HepG2 (cell line): ENCODE measurements around the gene CCS. TPM values are rescaled to one million over a fixed set of nuclear protein-coding genes. Genes with fewer than 3 reads are reported as not detected.

ENCODE experiments used
- ATAC-seq: fragments of 200-7000 bp; cut with Tn5 transposase; 3 replicates; pipeline ENCODE4 v1.9.1; 2020; ENCODE audit warnings: mild to moderate bottlenecking, moderate library complexity
- BruUV-seq: library from RNA; stranded (reverse); fragments of 400-500 nt; replicated peaks from 2 replicates; lab custom pipeline; 2021; lab: Mats Ljungman, UMichigan
- CTCF ChIA-PET: fragments of 300-600 bp; formaldehyde crosslinking; extraction: SDS; loops from one replicate; lab custom pipeline; 2021; ENCODE audit warnings: low total read pairs, inconsistent platforms, low intra/inter-chr PET ratio; lab: Yijun Ruan, JAX
- POLR2A ChIA-PET: fragments of 350-600 bp; sonication (Branson Sonifier 250); formaldehyde crosslinking; loops from one replicate; lab custom pipeline; 2020; ENCODE audit warnings: antibody characterized with exemption, inconsistent platforms; lab: Yijun Ruan, JAX
- DNase-seq: peaks from one replicate; pipeline ENCODE4 v3.0.0-alpha.2; 2015; ENCODE audit warnings: low spot score
- FAIRE-seq: peaks from 3 replicates; lab custom pipeline; 2011; peaks lifted over from hg19 to GRCh38; lab: Jason Lieb, UNC
- H2AFZ ChIP-seq: one replicate; pipeline ENCODE4 v1.6.1; 2011; ENCODE audit warnings: low read length, inconsistent platforms
- H3K27ac ChIP-seq: fragments of 300-600 bp; 3 replicates; pipeline ENCODE4 v1.8.0; 2011; ENCODE audit warnings: mixed run types, mild to moderate bottlenecking, mixed read lengths, low read length, inconsistent platforms; ENCODE audit not compliant: insufficient read depth; ENCODE audit errors: extremely low read length
- H3K27me3 ChIP-seq, 2 experiments: fragments of 200-600 bp in 1 of 2; 2 replicates in 1 of 2; 3 replicates in 1 of 2; pipeline versions ENCODE4 v1.6.0 to v1.8.0; 2011; ENCODE audit warnings: low read length in 2 of 2, mild to moderate bottlenecking in 2 of 2, moderate library complexity in 2 of 2, inconsistent platforms in 1 of 2; ENCODE audit not compliant: insufficient read depth in 2 of 2, control insufficient read depth in 1 of 2
- H3K36me3 ChIP-seq, 2 experiments: fragments of 200-600 bp in 1 of 2; replicated peaks in 1 of 2; 2 replicates in 1 of 2; 3 replicates in 1 of 2; pipeline versions ENCODE4 v1.5.1 to v1.8.0; 2011; ENCODE audit warnings: low read length in 2 of 2, inconsistent platforms in 1 of 2; ENCODE audit not compliant: insufficient read depth in 2 of 2, control insufficient read depth in 1 of 2
- H3K4me1 ChIP-seq: 2 replicates; pipeline ENCODE4 v1.5.1; 2012; ENCODE audit warnings: low read length, inconsistent platforms; ENCODE audit not compliant: insufficient read depth
- H3K4me2 ChIP-seq: 2 replicates; pipeline ENCODE4 v1.6.0; 2011; ENCODE audit warnings: low read depth, low read length, inconsistent platforms
- H3K4me3 ChIP-seq, 3 experiments: fragments of 200-600 bp in 1 of 3; sonication (generic), shearing (Covaris generic) in 1 of 3; replicated peaks in 1 of 3; 2 replicates each; pipeline ENCODE4 v1.5.1; 2011 to 2016; ENCODE audit warnings: low read length in 3 of 3, inconsistent platforms in 2 of 3, low read depth in 2 of 3, mild to moderate bottlenecking in 2 of 3, control low read depth in 1 of 3, mixed read lengths in 1 of 3; ENCODE audit not compliant: insufficient read depth in 1 of 3
- H3K79me2 ChIP-seq: one replicate; pipeline ENCODE4 v1.6.1; 2011; ENCODE audit warnings: low read length, inconsistent platforms; ENCODE audit not compliant: insufficient read depth
- H3K9ac ChIP-seq: 2 replicates; pipeline ENCODE4 v1.6.0; 2011; ENCODE audit warnings: mild to moderate bottlenecking, low read depth, low read length, inconsistent platforms; ENCODE audit not compliant: insufficient read depth
- H3K9me3 ChIP-seq: 2 replicates; pipeline ENCODE4 v1.5.1; 2012; ENCODE audit warnings: mild to moderate bottlenecking, low read length
- H4K20me1 ChIP-seq: 2 replicates; pipeline ENCODE4 v1.6.0; 2011; ENCODE audit warnings: inconsistent platforms, mild to moderate bottlenecking, low read length, moderate library complexity; ENCODE audit not compliant: insufficient read depth
- HNF4A ChIP-seq: sonication (generic); formaldehyde crosslinking; IDR thresholded peaks from 2 replicates; pipeline ENCODE4 v1.4.0; 2020; ENCODE audit warnings: missing genetic modification reagents
- NAIF1 ChIP-seq: sonication (generic); formaldehyde crosslinking; IDR thresholded peaks from 2 replicates; pipeline ENCODE4 v1.5.0; 2020; ENCODE audit warnings: mild to moderate bottlenecking, missing genetic modification reagents, borderline replicate concordance
- NFAT5 ChIP-seq: sonication (generic); formaldehyde crosslinking; IDR thresholded peaks from 2 replicates; pipeline ENCODE4 v1.4.0; 2020; ENCODE audit warnings: missing genetic modification reagents
- PRDM10 ChIP-seq: sonication (generic); formaldehyde crosslinking; IDR thresholded peaks from 2 replicates; pipeline ENCODE4 v1.4.0; 2020; ENCODE audit warnings: low read depth, missing genetic modification reagents
- ZNF17 ChIP-seq: sonication (generic); formaldehyde crosslinking; IDR thresholded peaks from 2 replicates; pipeline ENCODE4 v1.5.0; 2020; ENCODE audit warnings: mild to moderate bottlenecking, missing genetic modification reagents
- ZNF878 ChIP-seq: sonication (generic); formaldehyde crosslinking; IDR thresholded peaks from 2 replicates; pipeline ENCODE4 v1.8.1; 2023; ENCODE audit warnings: mild to moderate bottlenecking, missing genetic modification reagents, moderate library complexity
- WGBS: methylation state at CpG from one replicate; pipeline ENCODE4 v1.1.6; 2017; ENCODE audit warnings: low lambda C conversion rate; 5-methylcytosine and 5-hydroxymethylcytosine counted together
- in situ Hi-C: cut with HindIII; loops from 2 replicates; pipeline ENCODE4 v1.10.0; 2017; ENCODE audit warnings: low pct_unique_long_range_greater_than_20kb; ENCODE audit not compliant: extremely low pct_ligation_motif_present
- intact Hi-C: fragments of 100-400 bp; cut with micrococcal nuclease; formaldehyde crosslinking; loops from one replicate; pipeline ENCODE4 v1.10.0; 2022; ENCODE audit not compliant: unreplicated experiment
- polyA plus RNA-seq, 8 experiments: library from polyadenylated mRNA; depleted of rRNA in 3 of 8; stranded (reverse) in 7 of 8; unstranded in 1 of 8; fragments of >200 nt; fragmentation: Illumina TruSeq in 4 of 8; extraction: Trizol in 4 of 8; gene quantifications; 2 replicates each; pipeline versions ENCODE4 v1.2.1 to v1.2.3, GENCODE V29; 2011 to 2016; ENCODE audit warnings: low read depth in 4 of 8, missing spikeins in 1 of 8, mixed read lengths in 1 of 8; ENCODE audit not compliant: insufficient read depth in 1 of 8
- total RNA-seq, 5 experiments: library from RNA; depleted of rRNA; stranded (reverse); fragments of >200 nt; fragmentation: Illumina TruSeq; extraction: Trizol; gene quantifications; 2 replicates each; pipeline ENCODE4 v1.2.3, GENCODE V29; 2016; ENCODE audit warnings: low read depth in 1 of 5
- TF ChIP-seq, protein P1 (sequence below): sonication (generic); formaldehyde crosslinking; IDR thresholded peaks from 2 replicates; pipeline ENCODE4 v1.8.0; 2022; ENCODE audit warnings: low read depth, missing genetic modification reagents
- TF ChIP-seq, protein P2 (sequence below): sonication (generic); formaldehyde crosslinking; IDR thresholded peaks from 2 replicates; pipeline ENCODE4 v1.5.0; 2020; ENCODE audit warnings: mild to moderate bottlenecking, missing genetic modification reagents

Gene CCS
- total and polyA plus RNA-seq, 2 of the 13 experiments (the other 11 are each of a cell fraction or from before 2014, with no cell fraction given): 25.4 to 44.6 TPM

DNA sequence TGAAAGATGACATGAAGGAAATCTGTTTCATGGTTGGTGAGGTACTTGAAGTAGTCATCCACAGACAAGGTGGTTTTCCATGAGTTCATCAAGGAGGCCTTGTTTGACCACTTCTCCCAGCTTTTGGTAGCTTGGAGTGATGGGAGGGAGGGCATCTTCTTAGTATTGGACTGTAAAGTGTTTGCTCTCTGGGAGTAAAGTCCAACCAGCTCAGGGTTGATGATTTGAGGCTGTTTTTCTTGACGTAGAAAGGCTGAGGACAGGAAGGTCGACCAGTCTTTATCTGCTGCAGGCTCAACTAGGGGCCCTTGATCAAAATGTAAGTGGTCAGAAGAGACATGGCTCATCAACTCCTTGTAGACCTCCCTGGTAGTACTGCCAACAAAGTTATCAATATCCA is 1.8 kb upstream of the CCS start (continued):
- TF ChIP-seq NFAT5 (CRISPR knock-in tag) (no peak), ZNF17 (CRISPR knock-in tag) (no peak), ZNF878 (CRISPR knock-in tag) (no peak), HNF4A (CRISPR knock-in tag) (peak; percentile 81)
- TF ChIP-seq, protein P1, sequence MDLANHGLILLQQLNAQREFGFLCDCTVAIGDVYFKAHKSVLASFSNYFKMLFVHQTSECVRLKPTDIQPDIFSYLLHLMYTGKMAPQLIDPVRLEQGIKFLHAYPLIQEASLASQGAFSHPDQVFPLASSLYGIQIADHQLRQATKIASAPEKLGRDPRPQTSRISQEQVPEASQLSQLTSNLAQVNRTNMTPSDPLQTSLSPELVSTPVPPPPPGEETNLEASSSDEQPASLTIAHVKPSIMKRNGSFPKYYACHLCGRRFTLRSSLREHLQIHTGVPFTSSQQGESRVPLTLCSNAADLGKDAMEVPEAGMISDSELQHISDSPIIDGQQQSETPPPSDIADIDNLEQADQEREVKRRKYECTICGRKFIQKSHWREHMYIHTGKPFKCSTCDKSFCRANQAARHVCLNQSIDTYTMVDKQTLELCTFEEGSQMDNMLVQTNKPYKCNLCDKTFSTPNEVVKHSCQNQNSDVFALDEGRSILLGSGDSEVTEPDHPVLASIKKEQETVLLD (CRISPR knock-in tag): no peak

DNA sequence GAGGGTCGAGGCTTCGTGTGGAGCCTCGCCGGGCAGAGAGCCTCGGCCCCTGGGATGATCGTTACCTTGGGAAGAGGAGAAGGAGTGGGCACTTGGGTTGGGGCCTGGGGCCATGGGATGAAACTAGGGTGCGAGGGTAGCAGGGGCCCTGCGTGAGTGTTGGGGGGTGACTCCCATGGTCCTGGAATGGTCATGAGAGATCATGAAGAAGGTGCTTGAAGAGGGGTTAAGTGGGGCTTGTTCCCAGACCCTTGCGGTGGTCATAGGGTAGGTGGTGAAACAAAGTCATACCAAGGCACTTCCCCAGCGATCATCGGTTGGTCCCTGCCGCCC is 284 bp downstream of the CCS start:
- peak overlapping the region; percentile 71 to 94 (median 76) for H3K4me3 ChIP-seq
- peak overlapping the region; percentile 78 for H3K27ac ChIP-seq
- intact Hi-C loops: loop anchor here (2.0 to 5.0 kb wide), 3 partner anchors 24 to 84 kb away; partner anchors contain the start of genes RBM14, RBM4 and RBM4B
- in situ Hi-C loops: no loop called here
- H3K4me2 ChIP-seq: peak overlapping the region; percentile 100
- ChIA-PET POLR2A (interaction anchor here (0.9 to 5.1 kb wide), 11 partner anchors 9 to 85 kb away, joined by 3 to 72 read pairs (median 6); partner anchors contain the start of genes RBM14, RBM4 and RBM4B), CTCF (interaction anchor here (1.8 kb wide), 1 partner anchor 14 kb away, joined by 6 read pairs; no protein-coding TSS in a partner anchor)
- H2AFZ ChIP-seq: no peak overlapping the region
- H3K9ac ChIP-seq: peak overlapping the region; percentile 85
- FAIRE-seq (no peak), DNase-seq (no peak), ATAC-seq (peak; percentile 15)
- H4K20me1 ChIP-seq: no peaks in the 10 kb centered on the region
- WGBS: 0% methylated on average over 11 of the region's 12 CpGs
- peaks cover 72% of the 10 kb centered on the region for H3K4me1 ChIP-seq
- no peaks in the 10 kb centered on the region; a peak in 1 of 5 replicates for H3K27me3 ChIP-seq
- no TSS peak for BruUV-seq
- peaks cover 12% of the 10 kb centered on the region for H3K79me2 ChIP-seq
- no peaks in the 10 kb centered on the region for H3K9me3 ChIP-seq
- H3K36me3 ChIP-seq: no peaks in the 10 kb centered on the region
- TF ChIP-seq NAIF1 (no peak), PRDM10 (peak; percentile 83)
- TF ChIP-seq, protein P2, sequence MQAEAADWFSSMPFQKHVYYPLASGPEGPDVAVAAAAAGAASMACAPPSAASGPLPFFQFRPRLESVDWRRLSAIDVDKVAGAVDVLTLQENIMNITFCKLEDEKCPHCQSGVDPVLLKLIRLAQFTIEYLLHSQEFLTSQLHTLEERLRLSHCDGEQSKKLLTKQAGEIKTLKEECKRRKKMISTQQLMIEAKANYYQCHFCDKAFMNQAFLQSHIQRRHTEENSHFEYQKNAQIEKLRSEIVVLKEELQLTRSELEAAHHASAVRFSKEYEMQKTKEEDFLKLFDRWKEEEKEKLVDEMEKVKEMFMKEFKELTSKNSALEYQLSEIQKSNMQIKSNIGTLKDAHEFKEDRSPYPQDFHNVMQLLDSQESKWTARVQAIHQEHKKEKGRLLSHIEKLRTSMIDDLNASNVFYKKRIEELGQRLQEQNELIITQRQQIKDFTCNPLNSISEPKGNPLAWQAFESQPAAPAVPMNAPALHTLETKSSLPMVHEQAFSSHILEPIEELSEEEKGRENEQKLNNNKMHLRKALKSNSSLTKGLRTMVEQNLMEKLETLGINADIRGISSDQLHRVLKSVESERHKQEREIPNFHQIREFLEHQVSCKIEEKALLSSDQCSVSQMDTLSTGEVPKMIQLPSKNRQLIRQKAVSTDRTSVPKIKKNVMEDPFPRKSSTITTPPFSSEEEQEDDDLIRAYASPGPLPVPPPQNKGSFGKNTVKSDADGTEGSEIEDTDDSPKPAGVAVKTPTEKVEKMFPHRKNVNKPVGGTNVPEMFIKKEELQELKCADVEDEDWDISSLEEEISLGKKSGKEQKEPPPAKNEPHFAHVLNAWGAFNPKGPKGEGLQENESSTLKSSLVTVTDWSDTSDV (CRISPR knock-in tag): 0 out of 2 replicates have a peak, but pooled peaks have one; percentile 56
